HepG2 (cell line): ENCODE data around the gene JMJD8. TPM values are rescaled to one million over a fixed set of nuclear protein-coding genes. Genes with fewer than 3 reads are reported as not detected.

ENCODE experiments used
- ATAC-seq: fragments of 200-7000 bp; cut with Tn5 transposase; 3 replicates; pipeline ENCODE4 v1.9.1; 2020; ENCODE audit warnings: mild to moderate bottlenecking, moderate library complexity
- BruUV-seq: library from RNA; stranded (reverse); fragments of 400-500 nt; replicated peaks from 2 replicates; lab custom pipeline; 2021; lab: Mats Ljungman, UMichigan
- CTCF ChIA-PET: fragments of 300-600 bp; formaldehyde crosslinking; extraction: SDS; loops from one replicate; lab custom pipeline; 2021; ENCODE audit warnings: low total read pairs, inconsistent platforms, low intra/inter-chr PET ratio; lab: Yijun Ruan, JAX
- POLR2A ChIA-PET: fragments of 350-600 bp; sonication (Branson Sonifier 250); formaldehyde crosslinking; loops from one replicate; lab custom pipeline; 2020; ENCODE audit warnings: antibody characterized with exemption, inconsistent platforms; lab: Yijun Ruan, JAX
- DNase-seq: peaks from one replicate; pipeline ENCODE4 v3.0.0-alpha.2; 2015; ENCODE audit warnings: low spot score
- FAIRE-seq: peaks from 3 replicates; lab custom pipeline; 2011; peaks lifted over from hg19 to GRCh38; lab: Jason Lieb, UNC
- H2AFZ ChIP-seq: one replicate; pipeline ENCODE4 v1.6.1; 2011; ENCODE audit warnings: low read length, inconsistent platforms
- H3K27ac ChIP-seq: fragments of 300-600 bp; 3 replicates; pipeline ENCODE4 v1.8.0; 2011; ENCODE audit warnings: mixed run types, mild to moderate bottlenecking, mixed read lengths, low read length, inconsistent platforms; ENCODE audit not compliant: insufficient read depth; ENCODE audit errors: extremely low read length
- H3K27me3 ChIP-seq, 2 experiments: fragments of 200-600 bp in 1 of 2; 2 replicates in 1 of 2; 3 replicates in 1 of 2; pipeline versions ENCODE4 v1.6.0 to v1.8.0; 2011; ENCODE audit warnings: low read length in 2 of 2, mild to moderate bottlenecking in 2 of 2, moderate library complexity in 2 of 2, inconsistent platforms in 1 of 2; ENCODE audit not compliant: insufficient read depth in 2 of 2, control insufficient read depth in 1 of 2
- H3K36me3 ChIP-seq, 2 experiments: fragments of 200-600 bp in 1 of 2; replicated peaks in 1 of 2; 2 replicates in 1 of 2; 3 replicates in 1 of 2; pipeline versions ENCODE4 v1.5.1 to v1.8.0; 2011; ENCODE audit warnings: low read length in 2 of 2, inconsistent platforms in 1 of 2; ENCODE audit not compliant: insufficient read depth in 2 of 2, control insufficient read depth in 1 of 2
- H3K4me1 ChIP-seq: 2 replicates; pipeline ENCODE4 v1.5.1; 2012; ENCODE audit warnings: low read length, inconsistent platforms; ENCODE audit not compliant: insufficient read depth
- H3K4me2 ChIP-seq: 2 replicates; pipeline ENCODE4 v1.6.0; 2011; ENCODE audit warnings: low read depth, low read length, inconsistent platforms
- H3K4me3 ChIP-seq, 3 experiments: fragments of 200-600 bp in 1 of 3; sonication (generic), shearing (Covaris generic) in 1 of 3; replicated peaks in 1 of 3; 2 replicates each; pipeline ENCODE4 v1.5.1; 2011 to 2016; ENCODE audit warnings: low read length in 3 of 3, inconsistent platforms in 2 of 3, low read depth in 2 of 3, mild to moderate bottlenecking in 2 of 3, control low read depth in 1 of 3, mixed read lengths in 1 of 3; ENCODE audit not compliant: insufficient read depth in 1 of 3
- H3K79me2 ChIP-seq: one replicate; pipeline ENCODE4 v1.6.1; 2011; ENCODE audit warnings: low read length, inconsistent platforms; ENCODE audit not compliant: insufficient read depth
- H3K9ac ChIP-seq: 2 replicates; pipeline ENCODE4 v1.6.0; 2011; ENCODE audit warnings: mild to moderate bottlenecking, low read depth, low read length, inconsistent platforms; ENCODE audit not compliant: insufficient read depth
- H3K9me3 ChIP-seq: 2 replicates; pipeline ENCODE4 v1.5.1; 2012; ENCODE audit warnings: mild to moderate bottlenecking, low read length
- H4K20me1 ChIP-seq: 2 replicates; pipeline ENCODE4 v1.6.0; 2011; ENCODE audit warnings: inconsistent platforms, mild to moderate bottlenecking, low read length, moderate library complexity; ENCODE audit not compliant: insufficient read depth
- BATF2 ChIP-seq: sonication (generic); formaldehyde crosslinking; IDR thresholded peaks from 2 replicates; pipeline ENCODE4 v1.8.0; 2022; ENCODE audit warnings: mild to moderate bottlenecking, missing genetic modification reagents, moderate library complexity
- HBP1 ChIP-seq: IDR thresholded peaks from 2 replicates; pipeline ENCODE4 v1.6.1; 2016; ENCODE audit warnings: low read depth, control low read depth
- ISL2 ChIP-seq: sonication (generic); formaldehyde crosslinking; IDR thresholded peaks from 2 replicates; pipeline ENCODE4 v1.5.0; 2020; ENCODE audit warnings: missing genetic modification reagents
- RBFOX2 ChIP-seq: fragments of 200-400 bp; formaldehyde crosslinking; IDR thresholded peaks from 2 replicates; pipeline ENCODE4 v1.6.1; 2017; ENCODE audit warnings: low read depth, mild to moderate bottlenecking, low read length
- RFX1 ChIP-seq: fragments of 450-650 bp; IDR thresholded peaks from 2 replicates; pipeline ENCODE4 v1.6.1; 2017
- ZNF24 ChIP-seq: fragments of 450-650 bp; IDR thresholded peaks from 2 replicates; pipeline ENCODE4 v1.6.1; 2017; ENCODE audit warnings: antibody characterized with exemption, mild to moderate bottlenecking
- ZNF317 ChIP-seq: sonication (generic); formaldehyde crosslinking; IDR thresholded peaks from 2 replicates; pipeline ENCODE4 v1.5.0; 2020; ENCODE audit warnings: mild to moderate bottlenecking, missing genetic modification reagents
- ZSCAN21 ChIP-seq: sonication (generic); formaldehyde crosslinking; IDR thresholded peaks from 2 replicates; pipeline ENCODE4 v1.8.0; 2022; ENCODE audit warnings: mild to moderate bottlenecking, missing genetic modification reagents, moderate library complexity, borderline replicate concordance
- ZSCAN25 ChIP-seq: sonication (generic); formaldehyde crosslinking; IDR thresholded peaks from 2 replicates; pipeline ENCODE4 v1.8.0; 2022; ENCODE audit warnings: mild to moderate bottlenecking, missing genetic modification reagents
- WGBS: methylation state at CpG from one replicate; pipeline ENCODE4 v1.1.6; 2017; ENCODE audit warnings: low lambda C conversion rate; 5-methylcytosine and 5-hydroxymethylcytosine counted together
- in situ Hi-C: cut with HindIII; loops from 2 replicates; pipeline ENCODE4 v1.10.0; 2017; ENCODE audit warnings: low pct_unique_long_range_greater_than_20kb; ENCODE audit not compliant: extremely low pct_ligation_motif_present
- intact Hi-C: fragments of 100-400 bp; cut with micrococcal nuclease; formaldehyde crosslinking; loops from one replicate; pipeline ENCODE4 v1.10.0; 2022; ENCODE audit not compliant: unreplicated experiment
- polyA plus RNA-seq, 8 experiments: library from polyadenylated mRNA; depleted of rRNA in 3 of 8; stranded (reverse) in 7 of 8; unstranded in 1 of 8; fragments of >200 nt; fragmentation: Illumina TruSeq in 4 of 8; extraction: Trizol in 4 of 8; gene quantifications; 2 replicates each; pipeline versions ENCODE4 v1.2.1 to v1.2.3, GENCODE V29; 2011 to 2016; ENCODE audit warnings: low read depth in 4 of 8, missing spikeins in 1 of 8, mixed read lengths in 1 of 8; ENCODE audit not compliant: insufficient read depth in 1 of 8
- total RNA-seq, 5 experiments: library from RNA; depleted of rRNA; stranded (reverse); fragments of >200 nt; fragmentation: Illumina TruSeq; extraction: Trizol; gene quantifications; 2 replicates each; pipeline ENCODE4 v1.2.3, GENCODE V29; 2016; ENCODE audit warnings: low read depth in 1 of 5

The JMJD8 gene
- total and polyA plus RNA-seq, 2 of the 13 experiments (the other 11 are each of a cell fraction or from before 2014, with no cell fraction given): 2.6 to 11.8 TPM

GRCh38 chr16:678209-678857 lies 5.8 kb downstream of the JMJD8 start (continued):
- TF ChIP-seq ZNF24: no peak
- 0 out of 2 replicates have a peak, but pooled peaks have one; percentile 6 for TF ChIP-seq HBP1 (CRISPR knock-in tag)
- TF ChIP-seq ZSCAN21: 0 out of 2 replicates have a peak, but pooled peaks have one; percentile 6

DNA sequence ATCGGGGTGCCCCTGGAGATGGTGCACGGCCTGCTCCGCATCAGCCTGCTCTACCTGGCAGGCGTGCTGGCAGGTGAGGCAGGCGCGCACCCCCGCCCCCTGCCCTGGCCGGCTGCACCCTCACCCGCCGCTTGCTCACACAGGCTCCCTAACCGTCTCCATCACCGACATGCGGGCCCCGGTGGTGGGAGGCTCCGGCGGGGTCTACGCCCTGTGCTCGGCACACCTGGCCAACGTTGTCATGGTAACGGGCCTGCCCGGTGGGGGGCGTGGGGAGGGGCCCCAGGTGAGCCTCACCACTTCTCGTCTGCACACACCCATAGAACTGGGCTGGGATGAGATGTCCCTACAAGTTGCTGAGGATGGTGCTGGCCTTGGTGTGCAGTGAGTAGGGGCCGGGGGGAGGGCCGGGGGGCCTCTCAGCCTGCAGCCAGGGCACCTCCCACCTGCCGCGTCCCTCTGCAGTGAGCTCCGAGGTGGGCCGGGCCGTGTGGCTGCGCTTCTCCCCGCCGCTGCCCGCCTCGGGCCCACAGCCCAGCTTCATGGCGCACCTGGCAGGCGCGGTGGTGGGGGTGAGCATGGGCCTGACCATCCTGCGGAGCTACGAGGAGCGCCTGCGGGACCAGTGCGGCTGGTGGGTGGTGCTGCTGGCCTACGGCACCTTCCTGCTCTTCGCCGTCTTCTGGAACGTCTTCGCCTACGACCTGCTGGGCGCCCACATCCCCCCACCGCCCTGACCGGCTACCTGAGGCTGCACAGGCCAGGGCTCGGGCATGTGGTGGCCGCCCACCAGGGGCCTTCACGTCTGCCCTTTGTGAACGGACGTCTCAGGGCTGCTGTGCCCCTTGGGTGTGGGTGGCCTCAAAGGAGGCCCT lies 6.6 kb downstream of the JMJD8 start:
- peaks cover 16% of the 10 kb centered on the region for H3K79me2 ChIP-seq
- H3K36me3 ChIP-seq: peaks cover 12 to 24% of the 10 kb centered on the region in 2 experiments; a peak in 4 of 5 replicates
- no peak overlapping the region for H3K4me2 ChIP-seq
- WGBS: 94% methylated on average over 39 of the region's 57 CpGs
- DNase-seq (no peak), FAIRE-seq (no peak), ATAC-seq (no peak)
- ChIA-PET CTCF (no interaction called here), POLR2A (interaction anchor here (4.4 kb wide), 1 partner anchor 12 kb away, joined by 34 read pairs; the partner anchor contains the start of gene WDR24)
- H3K4me1 ChIP-seq: peaks cover 48% of the 10 kb centered on the region
- H3K27me3 ChIP-seq: no peaks in the 10 kb centered on the region; a peak in 1 of 5 replicates
- BruUV-seq: no TSS peak
- no peaks in the 10 kb centered on the region for H3K9me3 ChIP-seq
- in situ Hi-C loops (no loop called here), intact Hi-C loops (no loop called here)
- H3K4me3 ChIP-seq: no peak overlapping the region
- no peak overlapping the region for H3K9ac ChIP-seq
- 0 out of 2 replicates have a peak, but pooled peaks cover 3% of the 10 kb centered on the region for H4K20me1 ChIP-seq
- no peak for TF ChIP-seq ZNF317 (CRISPR knock-in tag)
- TF ChIP-seq ISL2 (CRISPR knock-in tag): no peak
- TF ChIP-seq BATF2 (CRISPR knock-in tag): no peak
- TF ChIP-seq ZSCAN25 (CRISPR knock-in tag): no peak
- peak; percentile 52; the same call in 1 of the 2 replicates for TF ChIP-seq RFX1
- TF ChIP-seq RBFOX2: no peak; the same call in 1 of the 2 replicates
- H2AFZ ChIP-seq: no peak overlapping the region
- H3K27ac ChIP-seq: no peak overlapping the region
